Measurements from ENCODE around the gene SYCP2. TPM values are rescaled to one million over a fixed set of nuclear protein-coding genes. Genes with fewer than 3 reads are reported as not detected.

Gene SYCP2
- polyA plus RNA-seq, 3 donors: 0.28 to 1.2 (median 0.30) TPM

DNA sequence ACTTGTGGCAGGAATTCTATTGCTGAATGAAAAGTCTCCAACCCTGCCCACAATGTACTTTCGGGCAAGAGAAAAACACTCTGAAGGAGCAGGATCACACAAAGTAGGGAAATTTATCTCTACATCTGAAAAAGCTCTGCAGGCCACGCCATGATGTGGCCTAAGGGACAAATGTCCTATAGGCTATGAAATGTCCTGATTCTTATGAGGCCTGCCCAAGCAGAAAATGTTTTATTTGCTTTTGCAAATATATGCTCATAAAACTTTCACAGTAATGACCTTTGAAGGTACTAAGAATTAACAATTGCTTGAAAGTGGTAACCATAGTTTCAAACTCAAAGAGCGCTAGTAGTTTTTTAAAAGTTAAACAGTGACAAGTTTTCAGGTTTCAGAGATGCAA, 31.0 kb downstream of the SYCP2 start:
- Histone ChIP-seq H3K27ac (ENCODE audit: low read depth in 1 of 2, low read length in 2 of 2) (no peak overlapping the region), H3K9ac (ENCODE audit: insufficient read depth, low read length, poor library complexity, severe bottlenecking) (no peak overlapping the region), H3K27me3 (ENCODE audit: control insufficient read depth in 2 of 2, insufficient read depth in 2 of 2, low read length in 2 of 2) (peaks cover 0 to 2% of the 10 kb centered on the region in 2 donors), H3K79me2 (ENCODE audit: insufficient read depth, low read length) (no peaks in the 10 kb centered on the region), H3K9me3 (replicated peaks in 1 of 2; ENCODE audit: control insufficient read depth in 1 of 2, insufficient read depth in 1 of 2, low read length in 2 of 2) (no peaks in the 10 kb centered on the region), H3K36me3 (replicated peaks in 1 of 2; ENCODE audit: control insufficient read depth in 1 of 2, insufficient read depth in 2 of 2, low read length in 2 of 2) (no peaks in the 10 kb centered on the region), H3K4me2 (replicated peaks; ENCODE audit: extremely low read depth, low read length, poor library complexity, severe bottlenecking) (no peak overlapping the region), H2AFZ (ENCODE audit: insufficient read depth, low read depth, low read length, poor library complexity, severe bottlenecking) (no peak overlapping the region), H3K4me1 (ENCODE audit: control insufficient read depth in 1 of 2, insufficient read depth in 2 of 2, low read length in 2 of 2) (no peaks in the 10 kb centered on the region), H4K20me1 (ENCODE audit: insufficient read depth, low read length) (no peaks in the 10 kb centered on the region), H3K4me3 (replicated peaks in 1 of 3; ENCODE audit: low read depth in 2 of 3, low read length in 3 of 3) (no peak overlapping the region)
- no peak overlapping the region for H3K27ac Mint-ChIP-seq
- no peak for DNase-seq
- intact Hi-C loops (cut with micrococcal nuclease): no loop called here
- TF ChIP-seq, protein P1, sequence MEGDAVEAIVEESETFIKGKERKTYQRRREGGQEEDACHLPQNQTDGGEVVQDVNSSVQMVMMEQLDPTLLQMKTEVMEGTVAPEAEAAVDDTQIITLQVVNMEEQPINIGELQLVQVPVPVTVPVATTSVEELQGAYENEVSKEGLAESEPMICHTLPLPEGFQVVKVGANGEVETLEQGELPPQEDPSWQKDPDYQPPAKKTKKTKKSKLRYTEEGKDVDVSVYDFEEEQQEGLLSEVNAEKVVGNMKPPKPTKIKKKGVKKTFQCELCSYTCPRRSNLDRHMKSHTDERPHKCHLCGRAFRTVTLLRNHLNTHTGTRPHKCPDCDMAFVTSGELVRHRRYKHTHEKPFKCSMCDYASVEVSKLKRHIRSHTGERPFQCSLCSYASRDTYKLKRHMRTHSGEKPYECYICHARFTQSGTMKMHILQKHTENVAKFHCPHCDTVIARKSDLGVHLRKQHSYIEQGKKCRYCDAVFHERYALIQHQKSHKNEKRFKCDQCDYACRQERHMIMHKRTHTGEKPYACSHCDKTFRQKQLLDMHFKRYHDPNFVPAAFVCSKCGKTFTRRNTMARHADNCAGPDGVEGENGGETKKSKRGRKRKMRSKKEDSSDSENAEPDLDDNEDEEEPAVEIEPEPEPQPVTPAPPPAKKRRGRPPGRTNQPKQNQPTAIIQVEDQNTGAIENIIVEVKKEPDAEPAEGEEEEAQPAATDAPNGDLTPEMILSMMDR (IDR thresholded peaks at IDR 0.05): no peak
- H3K27me3 Mint-ChIP-seq (ENCODE audit: low read depth in 3 of 3): peaks cover 4 to 11% (median 7%) of the 10 kb centered on the region in 3 donors
- peaks cover 0 to 4% (median 0%) of the 10 kb centered on the region in 7 donors for H3K9me3 Mint-ChIP-seq
- WGBS (ENCODE audit: insufficient coverage): 100% methylated on average over 1 of the region's 3 CpGs
- H3K4me1 Mint-ChIP-seq: no peaks in the 10 kb centered on the region
- H3K36me3 Mint-ChIP-seq: no peaks in the 10 kb centered on the region
- H3K4me3 Mint-ChIP-seq: no peak overlapping the region

DNA sequence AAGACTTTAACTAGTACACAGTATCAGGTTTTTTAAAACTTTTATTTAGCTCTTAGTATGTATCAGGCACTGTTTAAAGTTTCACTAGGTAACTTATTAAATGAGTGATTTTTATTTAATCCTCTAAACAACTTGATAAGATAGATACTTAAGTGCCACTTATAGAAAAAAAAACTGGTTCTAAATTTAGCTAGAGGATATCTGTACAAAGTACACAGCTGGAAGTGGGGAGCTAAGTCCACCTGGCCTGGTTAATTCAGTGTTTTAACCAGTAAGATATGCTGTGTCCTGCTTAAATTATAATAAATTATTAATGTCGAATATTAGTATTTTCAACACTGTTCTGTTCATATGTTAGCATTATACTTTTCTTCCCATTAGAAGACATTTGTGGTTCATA, 37.5 kb downstream of the SYCP2 start:
- H3K27ac ChIP-seq (ENCODE audit: low read depth in 1 of 2, low read length in 2 of 2): no peak overlapping the region
- no peak overlapping the region for H2AFZ ChIP-seq (ENCODE audit: insufficient read depth, low read depth, low read length, poor library complexity, severe bottlenecking)
- no peaks in the 10 kb centered on the region for H3K79me2 ChIP-seq (ENCODE audit: insufficient read depth, low read length)
- H3K4me3 ChIP-seq (replicated peaks in 1 of 3; ENCODE audit: low read depth in 2 of 3, low read length in 3 of 3): no peak overlapping the region
- H3K9ac ChIP-seq (ENCODE audit: insufficient read depth, low read length, poor library complexity, severe bottlenecking): no peak overlapping the region
- no peak overlapping the region for H3K4me2 ChIP-seq (replicated peaks; ENCODE audit: extremely low read depth, low read length, poor library complexity, severe bottlenecking)
- Mint-ChIP-seq H3K36me3 (peaks cover 0 to 2% of the 10 kb centered on the region in 2 donors), H3K9me3 (peaks cover 0 to 4% (median 0%) of the 10 kb centered on the region in 7 donors), H3K27me3 (ENCODE audit: low read depth in 3 of 3) (peaks cover 7 to 15% (median 9%) of the 10 kb centered on the region in 3 donors), H3K4me1 (no peaks in the 10 kb centered on the region), H3K27ac (no peak overlapping the region), H3K4me3 (no peak overlapping the region)
- intact Hi-C loops (cut with micrococcal nuclease): no loop called here
- H3K9me3 ChIP-seq (replicated peaks in 1 of 2; ENCODE audit: control insufficient read depth in 1 of 2, insufficient read depth in 1 of 2, low read length in 2 of 2): no peaks in the 10 kb centered on the region
- H4K20me1 ChIP-seq (ENCODE audit: insufficient read depth, low read length): no peaks in the 10 kb centered on the region
- DNase-seq: no peak
- H3K27me3 ChIP-seq (ENCODE audit: control insufficient read depth in 2 of 2, insufficient read depth in 2 of 2, low read length in 2 of 2): peaks cover 2 to 10% of the 10 kb centered on the region in 2 donors
- WGBS (ENCODE audit: insufficient coverage): no CpG with 5 or more reads among the region's 1 CpG
- H3K4me1 ChIP-seq (ENCODE audit: control insufficient read depth in 1 of 2, insufficient read depth in 2 of 2, low read length in 2 of 2): no peaks in the 10 kb centered on the region
- TF ChIP-seq, protein P1 (IDR thresholded peaks at IDR 0.05): no peak
- no peaks in the 10 kb centered on the region for H3K36me3 ChIP-seq (replicated peaks in 1 of 2; ENCODE audit: control insufficient read depth in 1 of 2, insufficient read depth in 2 of 2, low read length in 2 of 2)

Data from CD14-positive monocyte (primary cell).